GM18519 (cell line): ENCODE results near the gene LRRC46.

ENCODE experiments used
- ATAC-seq: cut with Tn5 transposase; IDR thresholded peaks from one replicate; pipeline ENCODE4 v1.9.1; 2021; ENCODE audit warnings: mild to moderate bottlenecking, moderate library complexity; ENCODE audit not compliant: unreplicated experiment, low FRiP score

The LRRC46 gene

GRCh38 chr17:47873200-47874090 lies 42.0 kb downstream of the LRRC46 start:
- no peak for ATAC-seq

GRCh38 chr17:47875011-47875985 lies 43.8 kb downstream of the LRRC46 start:
- ATAC-seq, result no peak

DNA sequence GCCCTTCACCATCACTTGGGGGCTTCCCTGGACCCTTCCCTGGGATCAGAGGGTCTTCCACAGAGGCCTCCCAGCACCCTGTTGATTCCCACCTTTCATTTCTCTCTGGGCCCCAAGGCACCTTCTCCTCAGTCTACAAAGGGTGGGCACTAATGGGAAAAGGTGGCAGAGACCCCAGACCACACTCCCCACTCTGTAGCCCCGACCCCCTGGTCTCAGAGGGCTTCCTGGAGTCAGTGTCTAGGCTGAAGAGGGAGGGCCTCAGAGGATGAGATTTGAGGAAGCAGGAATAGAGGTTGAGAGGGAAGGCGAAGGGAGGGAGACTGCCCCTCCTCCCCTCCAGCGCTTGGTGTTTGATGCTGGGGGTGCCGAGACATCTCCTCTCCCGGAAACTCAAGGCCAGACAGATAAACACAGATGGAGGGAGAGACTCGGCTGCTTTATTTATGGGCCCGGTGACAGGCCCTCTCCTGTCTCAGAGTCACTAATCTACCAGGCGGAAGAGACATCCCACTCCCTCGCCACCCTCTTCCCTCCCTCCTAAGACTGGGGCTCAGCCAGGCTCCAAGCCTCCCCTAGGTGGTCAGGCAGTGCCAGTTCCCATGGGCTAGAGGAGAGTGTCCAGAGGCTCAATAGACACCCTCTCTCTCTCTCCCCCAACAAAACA lies 46.0 kb downstream of the LRRC46 start:
- no peak for ATAC-seq

DNA sequence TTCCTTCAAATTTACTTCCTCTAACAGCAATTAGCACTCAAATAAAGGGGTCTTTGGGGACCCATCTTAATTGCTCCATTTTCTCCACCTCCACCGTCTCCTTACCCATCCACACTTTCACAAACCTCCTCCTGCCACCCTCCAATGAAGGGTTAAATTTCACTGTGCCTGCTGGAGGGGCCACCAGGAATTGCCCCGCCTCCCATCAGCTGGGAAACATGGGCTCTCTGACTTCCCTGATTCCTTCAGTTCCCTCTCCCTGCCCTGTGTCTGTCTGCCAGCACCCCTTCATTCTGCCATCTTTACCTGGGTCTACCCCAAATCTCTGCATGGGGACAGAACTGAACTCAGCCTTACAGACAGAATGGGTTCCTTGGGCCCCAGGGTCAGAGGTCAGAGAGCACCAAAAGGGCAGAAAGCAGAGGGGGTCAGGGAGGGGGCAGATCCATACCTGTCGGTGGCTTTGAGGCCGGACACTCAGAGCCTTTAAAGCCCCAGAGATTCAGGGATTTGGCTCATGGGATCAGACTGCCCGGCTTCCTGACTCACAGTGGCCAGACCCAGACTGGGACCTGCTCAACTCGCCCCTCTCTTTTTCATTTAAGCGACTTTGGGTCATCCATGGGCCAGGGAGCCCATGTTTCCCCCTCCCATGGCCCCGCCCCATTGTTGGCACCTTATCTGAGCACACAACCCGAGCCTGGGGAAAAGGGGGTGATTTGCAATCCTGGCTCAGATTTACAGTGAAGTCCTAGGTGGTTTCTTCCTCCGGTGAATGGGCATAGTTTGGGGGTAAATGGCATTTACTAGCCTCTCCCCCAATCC lies 46.9 kb downstream of the LRRC46 start:
- no peak for ATAC-seq

DNA sequence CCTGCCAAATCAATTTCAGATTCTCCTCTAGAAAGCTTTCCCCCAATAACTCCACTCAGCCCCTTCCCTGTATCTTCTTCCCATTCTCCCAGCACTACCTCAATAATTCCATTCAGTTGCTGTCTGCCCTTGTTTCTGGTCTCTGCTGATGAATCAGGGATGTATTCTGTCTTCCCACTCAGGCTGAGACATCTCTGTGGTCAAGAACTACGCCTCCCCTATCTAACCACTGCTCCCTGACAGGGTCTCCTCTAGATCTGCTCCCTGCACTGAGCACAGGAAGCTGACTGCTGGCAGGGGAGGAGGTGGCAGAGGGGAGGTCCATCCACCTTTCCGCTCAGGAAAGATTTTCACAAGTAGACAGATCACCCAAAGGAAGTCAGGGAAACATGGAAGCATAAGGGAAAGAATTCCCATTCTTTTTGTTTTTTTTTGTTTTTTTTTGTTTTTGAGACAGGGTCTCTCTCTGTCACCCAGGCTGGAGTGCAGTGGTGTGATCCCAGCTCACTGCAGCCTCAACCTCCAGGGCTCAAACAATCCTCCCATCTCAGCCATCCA lies 47.6 kb downstream of the LRRC46 start:
- ATAC-seq, result no peak

DNA sequence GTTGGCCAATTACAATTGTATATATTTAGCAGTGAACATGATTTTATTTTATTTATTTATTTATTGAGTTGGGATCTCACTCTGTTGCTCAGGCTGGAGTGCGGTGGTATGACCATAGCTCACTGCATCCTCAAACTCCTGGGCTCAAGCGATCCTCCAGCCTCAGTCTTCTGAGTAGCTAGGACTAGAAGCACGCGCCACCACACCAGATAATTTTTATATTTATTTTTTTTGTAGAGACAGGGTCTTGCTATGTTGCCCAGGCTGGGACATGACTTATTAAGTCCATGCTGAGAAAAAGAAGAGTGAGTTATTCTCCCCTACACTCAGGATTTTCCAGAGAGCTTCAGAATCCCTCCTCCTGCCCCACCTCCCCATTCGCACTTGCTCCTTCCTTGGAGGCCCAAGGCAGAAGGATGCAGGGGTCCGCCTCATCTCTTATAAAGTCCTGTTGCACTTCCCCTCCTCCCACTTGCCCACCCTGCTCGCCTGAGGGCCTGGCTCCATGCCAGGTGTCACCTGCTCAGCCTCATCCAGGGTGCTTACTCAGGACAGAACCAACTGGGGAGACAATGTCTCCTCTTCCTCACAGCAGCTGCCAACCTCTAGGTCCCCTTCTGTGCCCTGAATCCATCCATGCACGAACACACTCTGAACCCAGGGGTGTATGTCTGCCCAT lies 48.4 kb downstream of the LRRC46 start:
- no peak for ATAC-seq

- no peak for ATAC-seq
Observed at GRCh38 chr17:47882247-47882646, 50.8 kb downstream of the LRRC46 start.

DNA sequence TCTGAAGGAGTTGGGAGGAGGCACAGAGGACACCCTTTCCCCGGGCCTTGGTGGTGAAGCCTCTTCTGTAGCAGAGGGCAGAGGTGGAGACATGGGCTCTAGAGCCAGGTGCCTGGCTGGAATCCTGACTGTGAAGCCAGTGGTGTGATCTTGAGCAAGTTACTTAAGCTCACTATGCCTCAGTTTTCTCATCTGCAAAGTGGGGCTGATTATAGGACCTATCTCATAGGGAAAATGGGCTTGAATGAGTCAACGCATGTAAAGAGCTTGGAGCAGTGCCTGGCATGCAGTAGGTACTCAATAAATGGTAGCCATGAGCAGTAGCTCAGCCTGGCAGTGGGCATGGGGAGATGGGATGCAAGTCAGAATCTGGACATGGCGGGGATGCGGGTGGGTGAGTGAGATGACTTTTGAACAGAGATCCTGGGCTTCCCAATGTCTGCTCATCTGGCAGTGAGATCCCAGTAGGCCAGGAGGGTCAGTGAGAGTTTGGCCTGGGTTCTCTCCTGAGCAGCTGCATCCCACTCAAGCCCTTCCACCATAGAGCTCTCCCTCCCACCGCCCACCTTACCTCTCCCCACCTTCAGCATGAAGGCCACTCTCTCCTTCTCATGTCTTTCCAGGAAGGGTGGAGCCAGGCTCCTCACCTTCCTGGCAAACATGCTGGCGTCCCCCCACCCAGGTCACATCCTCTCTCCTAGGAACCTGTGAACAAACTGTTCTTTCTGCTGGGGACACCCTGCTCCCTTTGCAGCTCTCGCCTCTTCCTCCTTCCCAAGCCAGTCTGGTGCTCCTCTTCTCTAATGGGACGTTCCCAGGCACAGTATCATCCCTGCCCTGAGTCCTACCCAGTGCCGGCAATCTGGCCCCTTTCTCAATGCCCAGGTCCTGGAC lies 51.5 kb downstream of the LRRC46 start:
- no peak for ATAC-seq

DNA sequence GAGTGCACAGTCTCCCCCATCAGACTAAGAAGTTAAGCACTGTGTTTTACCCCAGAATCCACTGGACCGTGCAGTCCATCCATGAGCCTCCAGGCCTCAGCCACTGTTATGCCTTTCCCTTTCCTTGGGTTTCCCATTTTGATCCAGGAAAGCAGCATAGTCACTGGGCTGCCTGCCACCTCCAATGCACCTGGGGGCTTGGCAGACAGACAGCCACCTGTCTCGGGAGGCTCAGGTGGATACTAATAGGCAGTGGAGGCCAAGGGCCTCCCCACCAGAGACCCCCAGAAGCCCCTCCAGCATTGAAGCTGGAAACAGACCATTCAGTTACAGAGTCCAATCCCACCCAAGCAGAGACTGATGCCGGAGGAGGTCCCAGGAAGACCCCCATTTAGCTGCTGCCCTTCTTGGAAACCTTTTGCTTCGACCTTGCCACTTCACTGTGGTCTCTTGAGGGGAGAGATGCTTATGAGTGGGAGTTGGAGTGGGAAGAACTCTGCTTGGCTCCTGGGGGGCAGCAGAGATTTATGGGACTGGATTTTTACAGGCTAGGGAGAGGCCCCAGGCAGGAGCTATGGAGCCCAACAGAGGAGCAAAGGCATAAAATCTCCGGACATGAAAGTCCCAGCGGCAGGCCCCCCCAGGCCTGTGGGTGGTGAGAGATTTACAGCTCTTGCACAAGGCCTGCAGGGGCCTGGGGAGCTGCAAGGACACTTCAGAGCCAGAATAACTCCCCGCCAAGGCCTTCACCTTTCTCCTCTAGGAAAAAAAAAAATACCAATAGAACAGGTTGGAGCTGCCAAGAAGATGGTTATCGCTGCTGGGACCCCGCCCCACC lies 52.3 kb downstream of the LRRC46 start:
- ATAC-seq, result no peak

DNA sequence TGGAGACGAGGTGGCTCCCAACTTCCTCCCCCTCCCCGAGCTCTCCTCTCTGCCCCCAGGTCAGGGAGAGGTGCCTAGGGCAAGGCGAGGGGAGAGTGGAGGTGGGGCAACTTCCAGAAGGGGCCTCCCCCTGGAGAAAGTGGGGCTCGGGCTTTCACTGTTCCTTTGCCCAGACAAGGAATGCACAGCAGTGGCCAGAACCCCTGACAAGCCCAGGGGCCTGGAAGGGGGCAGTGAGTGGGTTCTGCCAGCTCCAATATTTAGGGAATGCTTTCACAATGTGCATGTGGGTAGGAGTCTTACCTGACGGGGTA lies 52.9 kb downstream of the LRRC46 start:
- no peak for ATAC-seq

- no peak for ATAC-seq
Observed at GRCh38 chr17:47884905-47885730, 53.6 kb downstream of the LRRC46 start.
